Vagina (tissue), 2 donors: ENCODE measurements around the gene NOVA2. TPM values are rescaled to one million over a fixed set of nuclear protein-coding genes. Genes with fewer than 3 reads are reported as not detected.

Source experiments
- DNase-seq, 2 donors: peaks; one replicate each; pipeline ENCODE4 v3.0.0-alpha.2; 2017; ENCODE audit errors: extremely low spot score in 2 of 2
- H3K27ac ChIP-seq: fragments of 200-600 bp; sonication (generic); one replicate; pipeline ENCODE4 v1.5.1; 2019
- H3K27me3 ChIP-seq: fragments of 200-600 bp; sonication (generic); one replicate; pipeline ENCODE4 v1.5.1; 2019
- H3K36me3 ChIP-seq, 2 donors: fragments of 200-600 bp; sonication (generic); one replicate each; pipeline ENCODE4 v1.5.1; 2017 to 2019
- H3K4me1 ChIP-seq: fragments of 200-600 bp; sonication (generic); one replicate; pipeline ENCODE4 v1.5.1; 2019
- H3K4me3 ChIP-seq, 2 donors: fragments of 200-600 bp; sonication (generic); 1 replicate in 1 of 2; 2 replicates in 1 of 2; pipeline ENCODE4 v1.5.1; 2016 to 2019
- H3K9me3 ChIP-seq: fragments of 200-600 bp; sonication (generic); one replicate; pipeline ENCODE4 v1.5.1; 2019
- POLR2A ChIP-seq, 2 donors: fragments of 450-650 bp; IDR thresholded peaks; one replicate each; pipeline ENCODE4 v1.6.1; 2017; ENCODE audit warnings: antibody characterized with exemption in 2 of 2, mild to moderate bottlenecking in 2 of 2, moderate library complexity in 2 of 2
- POLR2AphosphoS5 ChIP-seq, 2 donors: sonication (generic); formaldehyde crosslinking; IDR thresholded peaks; one replicate each; pipeline ENCODE4 v1.9.0; 2017; ENCODE audit warnings: antibody characterized with exemption in 2 of 2, mild to moderate bottlenecking in 2 of 2, low read depth in 1 of 2; ENCODE audit not compliant: insufficient read depth in 1 of 2
- intact Hi-C: fragments of 100-400 bp; cut with DNase I; formaldehyde crosslinking; loops from one replicate; pipeline ENCODE4 v1.15.1; 2023
- total RNA-seq: library from RNA; depleted of rRNA; stranded (reverse); fragments of >200 nt; gene quantifications from one replicate; pipeline ENCODE4 v1.2.3, GENCODE V29; 2016
- TF ChIP-seq, protein P1 (sequence below), 3 experiments: fragments of 450-650 bp in 2 of 3; fragments of 200-600 bp in 1 of 3; sonication (generic) in 1 of 3; IDR thresholded peaks; one replicate each; pipeline ENCODE4 v1.5.1; 2017 to 2019; ENCODE audit warnings: antibody characterized with exemption in 3 of 3, mild to moderate bottlenecking in 2 of 3, moderate library complexity in 2 of 3

NOVA2 gene, protein sequence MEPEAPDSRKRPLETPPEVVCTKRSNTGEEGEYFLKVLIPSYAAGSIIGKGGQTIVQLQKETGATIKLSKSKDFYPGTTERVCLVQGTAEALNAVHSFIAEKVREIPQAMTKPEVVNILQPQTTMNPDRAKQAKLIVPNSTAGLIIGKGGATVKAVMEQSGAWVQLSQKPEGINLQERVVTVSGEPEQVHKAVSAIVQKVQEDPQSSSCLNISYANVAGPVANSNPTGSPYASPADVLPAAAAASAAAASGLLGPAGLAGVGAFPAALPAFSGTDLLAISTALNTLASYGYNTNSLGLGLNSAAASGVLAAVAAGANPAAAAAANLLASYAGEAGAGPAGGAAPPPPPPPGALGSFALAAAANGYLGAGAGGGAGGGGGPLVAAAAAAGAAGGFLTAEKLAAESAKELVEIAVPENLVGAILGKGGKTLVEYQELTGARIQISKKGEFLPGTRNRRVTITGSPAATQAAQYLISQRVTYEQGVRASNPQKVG
- 1.5 TPM for total RNA-seq

- no peaks in the 10 kb centered on the region for H3K9me3 ChIP-seq
- no peaks in the 10 kb centered on the region for H3K4me1 ChIP-seq
- peak within 1 kb of the TSS; percentile 35 to 36 for H3K4me3 ChIP-seq
- TF ChIP-seq, protein P1, sequence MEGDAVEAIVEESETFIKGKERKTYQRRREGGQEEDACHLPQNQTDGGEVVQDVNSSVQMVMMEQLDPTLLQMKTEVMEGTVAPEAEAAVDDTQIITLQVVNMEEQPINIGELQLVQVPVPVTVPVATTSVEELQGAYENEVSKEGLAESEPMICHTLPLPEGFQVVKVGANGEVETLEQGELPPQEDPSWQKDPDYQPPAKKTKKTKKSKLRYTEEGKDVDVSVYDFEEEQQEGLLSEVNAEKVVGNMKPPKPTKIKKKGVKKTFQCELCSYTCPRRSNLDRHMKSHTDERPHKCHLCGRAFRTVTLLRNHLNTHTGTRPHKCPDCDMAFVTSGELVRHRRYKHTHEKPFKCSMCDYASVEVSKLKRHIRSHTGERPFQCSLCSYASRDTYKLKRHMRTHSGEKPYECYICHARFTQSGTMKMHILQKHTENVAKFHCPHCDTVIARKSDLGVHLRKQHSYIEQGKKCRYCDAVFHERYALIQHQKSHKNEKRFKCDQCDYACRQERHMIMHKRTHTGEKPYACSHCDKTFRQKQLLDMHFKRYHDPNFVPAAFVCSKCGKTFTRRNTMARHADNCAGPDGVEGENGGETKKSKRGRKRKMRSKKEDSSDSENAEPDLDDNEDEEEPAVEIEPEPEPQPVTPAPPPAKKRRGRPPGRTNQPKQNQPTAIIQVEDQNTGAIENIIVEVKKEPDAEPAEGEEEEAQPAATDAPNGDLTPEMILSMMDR (IDR thresholded peaks at IDR 0.05): no peak
- TF ChIP-seq POLR2AphosphoS5 (IDR thresholded peaks at IDR 0.05; ENCODE audit: insufficient read depth in 1 of 2, low read depth in 1 of 2) (no peak), POLR2A (IDR thresholded peaks at IDR 0.05) (no peak)
- DNase-seq: no peak
- intact Hi-C loops: no loop called here
- no peaks in the 10 kb centered on the region for H3K27me3 ChIP-seq
- H3K36me3 ChIP-seq: no peaks in the 10 kb centered on the region
- peak within 1 kb of the TSS; percentile 59 for H3K27ac ChIP-seq
Measured at GRCh38 chr19:45973553-45974338, at the start of gene NOVA2. NOVA2 (minus strand) TSS chr19:45973865; CDS start chr19:45973351, 514 bp downstream.

- H3K4me1 ChIP-seq: no peaks in the 10 kb centered on the region
- H3K27me3 ChIP-seq: no peaks in the 10 kb centered on the region
- no peaks in the 10 kb centered on the region for H3K9me3 ChIP-seq
Measured at GRCh38 chr19:46023311-46023779, 49.7 kb upstream of the NOVA2 start.

DNA sequence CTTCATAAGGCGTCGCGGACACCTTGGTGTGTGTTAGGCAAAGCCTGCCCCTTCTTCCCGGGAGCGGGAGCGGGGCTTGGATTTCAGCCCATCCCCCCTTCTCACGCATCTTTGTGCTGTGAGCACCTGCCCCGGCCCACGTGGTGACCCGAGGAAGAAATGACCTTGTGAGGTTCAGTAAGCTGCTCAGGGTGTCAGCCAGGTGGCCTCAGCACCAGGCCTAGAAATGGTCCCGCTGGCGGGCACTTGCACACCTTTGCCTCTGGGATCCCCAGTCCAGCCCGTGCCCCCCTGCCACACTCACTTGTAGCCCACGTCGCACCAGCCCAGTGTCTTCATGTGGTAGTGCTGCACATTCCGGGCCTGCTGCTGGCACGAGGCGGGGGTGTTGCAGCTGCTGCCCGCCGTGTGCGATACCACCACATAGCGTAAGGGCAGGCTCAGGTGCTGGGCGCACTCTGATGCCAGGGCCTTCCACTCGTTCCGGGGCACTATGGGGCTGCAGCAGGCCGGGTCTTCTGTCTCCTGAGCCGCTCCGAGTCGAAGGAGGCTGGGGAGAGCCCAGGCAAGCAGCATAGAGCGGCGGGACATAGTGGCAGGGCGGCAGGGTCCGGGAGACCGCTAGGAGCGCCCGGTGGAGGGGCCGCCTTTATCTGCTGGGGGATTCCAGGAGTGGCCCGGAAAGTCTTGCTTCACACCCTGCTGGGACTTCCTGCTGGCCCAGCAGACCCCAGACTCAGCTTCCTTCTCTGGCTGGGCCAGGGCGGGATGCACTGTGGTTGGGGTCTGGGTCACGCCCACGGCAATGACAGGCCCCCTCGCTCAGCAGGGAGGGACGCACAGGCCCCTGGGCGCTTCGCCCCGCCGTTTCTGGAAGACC, 49.0 kb upstream of the NOVA2 start, which contains the start of gene PGLYRP1:
TSS of gene PGLYRP1 (minus strand) at position 623 of the 880 bp plus-strand sequence. CDS start at position 591, 32 bp downstream.
- Histone ChIP-seq H3K9me3 (no peaks in the 10 kb centered on the region), H3K4me3 (no peak within 1 kb of the TSS), H3K27ac (no peak within 1 kb of the TSS), H3K4me1 (no peaks in the 10 kb centered on the region), H3K27me3 (no peaks in the 10 kb centered on the region), H3K36me3 (no peaks in the 10 kb centered on the region)
- no peak for TF ChIP-seq POLR2A (IDR thresholded peaks at IDR 0.05)
- TF ChIP-seq, protein P1 (IDR thresholded peaks at IDR 0.05): no peak
- DNase-seq: no peak
- intact Hi-C loops: no loop called here

More at GRCh38 chr19:46023311-46023779, 49.7 kb upstream of the NOVA2 start:
- no peak overlapping the region for H3K27ac ChIP-seq
- no peak for DNase-seq
- H3K36me3 ChIP-seq: no peaks in the 10 kb centered on the region
- no peak for TF ChIP-seq POLR2A (IDR thresholded peaks at IDR 0.05)
- TF ChIP-seq, protein P1 (IDR thresholded peaks at IDR 0.05): no peak
- no peak for TF ChIP-seq POLR2AphosphoS5 (IDR thresholded peaks at IDR 0.05; ENCODE audit: insufficient read depth in 1 of 2, low read depth in 1 of 2)
- no peak overlapping the region for H3K4me3 ChIP-seq
- intact Hi-C loops: no loop called here

GRCh38 chr19:46022061-46022430, 48.4 kb upstream of the NOVA2 start:
- TF ChIP-seq POLR2AphosphoS5 (IDR thresholded peaks at IDR 0.05; ENCODE audit: insufficient read depth in 1 of 2, low read depth in 1 of 2) (no peak), POLR2A (IDR thresholded peaks at IDR 0.05) (no peak)
- TF ChIP-seq, protein P1 (IDR thresholded peaks at IDR 0.05): no peak
- H3K9me3 ChIP-seq: no peaks in the 10 kb centered on the region
- no peaks in the 10 kb centered on the region for H3K36me3 ChIP-seq
- no peak overlapping the region for H3K4me3 ChIP-seq
- peaks cover 2% of the 10 kb centered on the region for H3K4me1 ChIP-seq
- intact Hi-C loops: no loop called here
- no peak overlapping the region for H3K27ac ChIP-seq
- H3K27me3 ChIP-seq: no peaks in the 10 kb centered on the region
- DNase-seq: no peak
